HG02840 (cell line): Measurements from ENCODE around the gene MS4A15.
"Not testable (repeated sequence)": the region's sequence is repeated elsewhere in the genome, so short reads cannot be mapped to it uniquely, and the experiment has no call there.

Source experiments
- ATAC-seq: cut with Tn5 transposase; IDR thresholded peaks from one replicate; pipeline ENCODE4 v1.9.1; 2021; ENCODE audit warnings: mild to moderate bottlenecking, moderate library complexity, moderate number of reproducible peaks; ENCODE audit not compliant: unreplicated experiment, low FRiP score

The MS4A15 gene

GRCh38 chr11:60753309-60753708 lies 3.4 kb upstream of the MS4A15 start:
- no peak for ATAC-seq

- no peak for ATAC-seq
These were observed 1.8 kb upstream of the MS4A15 start for GRCh38 chr11:60754887-60755286.

- no peak for ATAC-seq
These were observed 649 bp downstream of the MS4A15 start for GRCh38 chr11:60757231-60757800.

- not testable (repeated sequence) for ATAC-seq
These were observed 2.0 kb downstream of the MS4A15 start for GRCh38 chr11:60758671-60759070.

DNA sequence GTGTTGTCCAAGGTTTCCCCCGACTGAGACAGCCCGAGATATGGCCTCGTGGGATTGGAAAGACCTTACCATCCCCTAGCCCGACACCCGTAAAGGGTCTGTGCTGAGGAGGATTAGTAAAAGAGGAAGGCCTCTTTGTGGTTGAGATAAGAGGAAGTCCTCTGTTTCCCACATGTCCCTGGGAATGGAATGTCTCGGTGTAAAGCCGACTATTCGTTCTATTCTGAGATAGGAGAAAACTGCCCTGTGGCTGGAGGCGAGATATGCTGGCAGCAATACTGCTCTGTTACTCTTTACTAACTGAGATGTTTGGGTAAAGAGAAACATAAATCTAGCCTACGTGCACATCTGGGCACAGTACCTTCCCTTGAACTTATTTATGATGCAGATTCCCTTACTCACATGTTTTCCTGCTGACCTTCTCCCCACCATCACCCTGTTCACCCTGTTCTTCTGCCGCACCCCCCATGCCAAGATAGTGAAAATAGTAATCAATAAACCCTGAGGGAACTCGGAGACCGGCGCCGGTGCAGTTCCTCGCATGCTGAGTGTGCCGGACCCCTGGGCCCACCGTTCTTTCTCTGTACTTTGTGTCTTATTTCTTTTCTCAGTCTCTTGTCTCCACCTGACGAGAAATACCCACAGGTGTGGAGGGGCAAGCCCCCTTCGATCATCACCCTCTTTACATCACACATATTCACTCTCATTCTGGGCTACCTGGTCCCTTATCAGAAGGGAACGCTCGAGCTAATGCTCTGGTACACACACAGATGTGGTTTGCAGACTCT lies 3.0 kb downstream of the MS4A15 start:
- not testable (repeated sequence) for ATAC-seq

DNA sequence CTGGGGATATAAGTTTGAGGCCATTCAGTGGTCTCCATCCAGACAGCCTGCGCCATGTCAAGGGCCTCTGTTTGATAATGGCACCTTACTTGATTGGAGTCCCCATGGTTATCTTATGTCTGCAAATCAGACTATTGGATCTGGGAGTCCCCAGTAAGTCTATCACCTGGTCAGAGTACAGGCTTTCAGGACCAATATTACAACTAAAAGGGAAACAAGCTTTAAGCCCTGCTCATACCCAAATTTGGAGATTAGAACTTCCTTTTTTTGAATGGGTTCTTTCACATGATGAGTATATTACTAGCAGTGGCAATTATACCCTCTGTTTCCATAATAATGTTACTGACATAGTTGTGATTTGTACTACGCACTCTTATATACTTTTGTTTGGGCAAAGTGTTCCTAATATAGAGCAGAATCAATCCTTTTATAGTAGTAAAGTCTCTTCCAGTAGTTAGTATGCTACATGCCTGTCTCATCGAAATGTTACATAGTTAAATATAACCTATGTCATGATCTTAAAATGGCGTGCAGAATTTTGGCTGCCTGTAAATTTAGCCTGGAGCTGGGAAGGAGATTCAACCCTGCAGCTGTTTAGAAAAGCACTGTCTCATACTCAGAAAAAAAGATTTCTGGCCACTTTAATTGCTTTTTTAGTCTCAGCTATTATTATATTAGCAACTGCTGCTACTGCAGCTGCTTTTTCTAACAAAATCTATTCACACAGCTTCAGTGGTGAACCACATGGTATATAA lies 4.9 kb downstream of the MS4A15 start:
- ATAC-seq, result no peak

DNA sequence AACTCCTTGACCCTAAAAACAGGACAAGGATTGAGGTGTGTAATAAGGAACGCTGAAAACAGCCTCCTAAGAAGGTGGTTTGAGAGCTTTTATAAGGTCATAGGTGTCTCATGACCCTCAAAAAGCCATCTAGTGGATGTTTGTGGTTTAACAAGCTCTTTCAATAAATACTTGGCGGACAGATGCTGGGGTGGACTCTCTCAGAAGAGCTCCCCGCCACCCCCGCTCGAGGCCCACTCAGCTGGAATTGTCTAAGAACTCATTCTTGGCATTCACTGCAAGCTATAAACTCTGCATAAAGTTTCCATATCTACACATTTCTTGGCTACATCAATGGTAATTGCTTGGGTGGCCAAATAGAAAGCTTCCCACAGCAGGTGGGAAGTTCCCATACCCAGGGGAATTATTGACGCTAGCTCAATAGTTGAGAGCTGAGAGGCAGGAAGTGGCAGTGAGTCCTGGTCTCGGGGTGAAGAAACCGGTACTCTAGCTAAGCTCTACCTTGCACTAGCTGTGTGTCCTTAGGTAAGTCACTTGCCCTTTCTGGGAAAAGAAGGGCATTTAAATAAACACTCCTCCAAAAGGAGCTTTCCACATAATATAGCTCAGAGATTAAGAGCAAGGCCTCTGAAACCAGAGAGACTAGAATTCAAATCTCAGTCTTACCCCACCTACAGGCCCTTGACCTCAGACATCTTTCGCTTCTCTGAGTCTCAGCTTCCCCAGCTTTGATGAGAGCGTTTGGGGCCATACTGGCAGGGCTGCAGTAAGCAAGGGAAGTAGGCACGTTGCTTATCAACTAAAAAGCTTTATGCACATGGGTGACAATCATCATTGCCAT lies 6.4 kb downstream of the MS4A15 start:
- ATAC-seq, result peak; percentile 62

- ATAC-seq, result no peak
These were observed 7.2 kb downstream of the MS4A15 start for GRCh38 chr11:60763692-60764369.

GRCh38 chr11:60764879-60765278 lies 8.2 kb downstream of the MS4A15 start:
- no peak for ATAC-seq

- no peak for ATAC-seq
These were observed 8.7 kb downstream of the MS4A15 start for GRCh38 chr11:60765355-60765754.

DNA sequence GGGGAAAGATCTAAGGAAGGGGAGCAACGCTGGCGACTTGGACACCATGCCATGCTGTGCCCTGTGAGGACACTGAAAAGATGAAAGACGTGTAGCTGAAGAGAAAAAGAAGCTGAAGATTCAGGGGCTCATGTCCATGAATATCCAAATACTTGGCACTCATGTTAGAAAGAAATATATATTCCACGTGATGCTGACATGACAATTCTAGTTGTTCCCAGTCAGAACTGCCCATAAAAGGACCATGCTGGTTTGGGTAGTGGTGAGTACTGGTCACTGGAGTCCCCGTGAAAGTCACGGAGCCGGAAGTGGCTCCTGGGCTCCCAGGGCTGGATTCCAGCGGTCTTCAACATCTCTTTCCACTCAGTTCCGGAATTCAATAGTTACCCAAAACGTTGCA lies 9.9 kb downstream of the MS4A15 start:
- ATAC-seq, result no peak

- ATAC-seq, result no peak
These were observed 10.7 kb downstream of the MS4A15 start for GRCh38 chr11:60767388-60767811.

GRCh38 chr11:60768202-60768601 lies 11.5 kb downstream of the MS4A15 start:
- ATAC-seq, result no peak

GRCh38 chr11:60769273-60769672 lies 12.6 kb downstream of the MS4A15 start:
- no peak for ATAC-seq

GRCh38 chr11:60769811-60770210 lies 13.1 kb downstream of the MS4A15 start:
- ATAC-seq, result no peak

GRCh38 chr11:60771146-60771545 lies 14.5 kb downstream of the MS4A15 start:
- no peak for ATAC-seq

GRCh38 chr11:60771879-60772525 lies 15.3 kb downstream of the MS4A15 start:
- no peak for ATAC-seq

DNA sequence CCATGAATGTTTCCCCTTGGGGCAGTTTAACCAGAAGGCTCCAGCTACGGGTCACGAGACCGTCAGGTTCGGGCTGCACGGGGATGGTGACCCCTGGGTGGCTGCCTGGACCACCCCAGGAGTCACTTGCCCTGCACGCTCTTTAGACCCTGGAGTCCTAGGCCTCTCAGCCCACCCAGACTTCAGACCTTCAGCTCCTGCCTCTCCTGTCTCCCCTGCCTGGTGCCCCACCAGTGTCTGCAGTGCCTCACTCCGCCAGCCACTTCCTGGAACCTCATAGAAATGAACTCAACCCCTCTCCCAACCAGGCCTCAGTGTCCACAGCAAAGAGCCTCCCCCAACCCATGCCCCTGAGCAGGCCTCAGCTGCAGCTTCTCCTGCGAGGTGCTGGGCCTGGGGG lies 16.0 kb downstream of the MS4A15 start:
- ATAC-seq, result no peak

- no peak for ATAC-seq
These were observed 18.1 kb downstream of the MS4A15 start for GRCh38 chr11:60774726-60775125.
